Fibroblast of mammary gland (primary cell): ENCODE results near the gene GRPR.
"Not testable (repeated sequence)": the region's sequence is repeated elsewhere in the genome, so short reads cannot be mapped to it uniquely, and the experiment has no call there.

Experiments
- DNase-seq: peaks from one replicate; pipeline ENCODE4 v3.0.0-alpha.2; 2010; ENCODE audit warnings: low read depth
- H3K4me3 ChIP-seq: 2 replicates; pipeline ENCODE4 v1.5.1; 2011; ENCODE audit warnings: low read depth, mild to moderate bottlenecking, low read length, moderate library complexity; ENCODE audit not compliant: control insufficient read depth
- TF ChIP-seq, protein P1 (sequence below): conservative IDR thresholded peaks from 2 replicates; pipeline ENCODE4 v1.5.1; 2011; ENCODE audit warnings: low read depth, low read length, inconsistent platforms; ENCODE audit not compliant: control insufficient read depth, insufficient read depth

The GRPR gene

DNA sequence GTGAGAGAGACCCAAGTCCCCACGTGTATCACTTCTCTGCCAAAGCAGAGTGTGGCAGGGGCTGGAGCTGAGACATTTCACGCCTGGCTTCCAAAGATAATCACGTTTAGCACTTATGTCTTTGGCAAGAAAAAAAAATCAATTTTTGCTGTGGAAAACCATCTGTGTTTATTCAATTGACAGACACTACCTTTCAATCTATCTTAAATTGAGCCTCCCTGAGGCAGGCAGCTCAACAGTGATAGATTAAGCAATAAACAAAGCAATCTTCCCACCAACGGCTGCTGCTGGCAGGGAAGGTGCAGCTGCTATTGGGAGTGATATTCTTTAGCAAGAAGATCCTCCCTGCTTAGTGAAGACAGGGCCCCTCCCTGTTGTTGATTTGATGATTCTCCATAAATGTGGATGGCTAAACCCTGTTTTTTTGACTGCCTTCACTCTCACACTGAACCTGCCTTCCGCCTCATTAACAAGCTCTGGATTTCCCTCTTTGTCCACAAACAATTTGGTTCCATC, 32.3 kb downstream of the GRPR start:
- TF ChIP-seq, protein P1, sequence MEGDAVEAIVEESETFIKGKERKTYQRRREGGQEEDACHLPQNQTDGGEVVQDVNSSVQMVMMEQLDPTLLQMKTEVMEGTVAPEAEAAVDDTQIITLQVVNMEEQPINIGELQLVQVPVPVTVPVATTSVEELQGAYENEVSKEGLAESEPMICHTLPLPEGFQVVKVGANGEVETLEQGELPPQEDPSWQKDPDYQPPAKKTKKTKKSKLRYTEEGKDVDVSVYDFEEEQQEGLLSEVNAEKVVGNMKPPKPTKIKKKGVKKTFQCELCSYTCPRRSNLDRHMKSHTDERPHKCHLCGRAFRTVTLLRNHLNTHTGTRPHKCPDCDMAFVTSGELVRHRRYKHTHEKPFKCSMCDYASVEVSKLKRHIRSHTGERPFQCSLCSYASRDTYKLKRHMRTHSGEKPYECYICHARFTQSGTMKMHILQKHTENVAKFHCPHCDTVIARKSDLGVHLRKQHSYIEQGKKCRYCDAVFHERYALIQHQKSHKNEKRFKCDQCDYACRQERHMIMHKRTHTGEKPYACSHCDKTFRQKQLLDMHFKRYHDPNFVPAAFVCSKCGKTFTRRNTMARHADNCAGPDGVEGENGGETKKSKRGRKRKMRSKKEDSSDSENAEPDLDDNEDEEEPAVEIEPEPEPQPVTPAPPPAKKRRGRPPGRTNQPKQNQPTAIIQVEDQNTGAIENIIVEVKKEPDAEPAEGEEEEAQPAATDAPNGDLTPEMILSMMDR: no peak
- DNase-seq: no peak
- no peak overlapping the region for H3K4me3 ChIP-seq

DNA sequence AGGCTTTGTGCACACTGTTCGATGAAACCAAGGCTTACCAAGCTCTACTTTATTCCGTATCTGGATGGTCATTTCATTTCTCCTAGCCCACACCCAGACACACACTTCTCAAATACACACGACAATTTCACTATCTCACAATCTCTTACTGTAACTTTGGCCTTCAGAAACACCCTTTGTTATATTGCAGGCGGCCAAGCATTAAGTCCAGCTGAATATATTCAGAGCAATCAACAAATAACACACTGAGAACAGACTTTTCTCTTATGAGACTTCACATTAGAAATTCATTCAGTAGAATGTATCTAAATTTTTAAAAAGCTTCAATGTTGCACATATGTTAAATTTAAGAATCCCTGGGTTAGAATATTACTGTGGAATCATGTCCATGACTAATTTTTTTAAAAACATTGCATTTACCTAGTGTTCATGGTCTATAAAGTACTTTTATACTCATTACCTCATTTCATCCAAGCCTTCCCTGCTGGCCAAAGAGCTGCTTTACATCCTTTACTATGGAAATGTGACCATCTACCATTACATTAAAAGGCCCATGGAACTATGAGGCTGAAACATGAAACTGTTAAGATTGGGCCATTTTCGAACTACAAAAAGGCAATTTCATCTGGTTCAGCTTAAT, 33.4 kb downstream of the GRPR start:
- H3K4me3 ChIP-seq: no peak overlapping the region
- TF ChIP-seq, protein P1: no peak
- DNase-seq: no peak

DNA sequence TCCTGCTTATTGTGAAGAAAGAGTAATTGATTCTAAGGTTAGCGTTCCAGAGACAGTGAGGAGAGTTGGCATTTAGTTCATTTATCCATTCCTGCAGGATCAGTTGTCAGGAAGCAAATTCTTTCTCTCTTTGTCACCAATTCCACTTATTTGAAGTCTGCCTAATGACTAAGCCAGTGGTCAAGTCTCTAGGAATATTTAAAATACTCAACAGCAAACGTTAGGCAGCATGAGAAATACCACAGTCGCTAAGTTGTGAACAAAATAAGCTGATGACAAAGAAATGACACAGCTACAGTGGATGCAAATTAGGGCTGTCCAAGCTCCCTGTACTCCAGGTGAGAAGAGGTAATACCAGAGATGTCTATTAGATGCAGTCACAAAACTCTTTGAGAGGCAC, 37.4 kb downstream of the GRPR start:
- TF ChIP-seq, protein P1: no peak

DNA sequence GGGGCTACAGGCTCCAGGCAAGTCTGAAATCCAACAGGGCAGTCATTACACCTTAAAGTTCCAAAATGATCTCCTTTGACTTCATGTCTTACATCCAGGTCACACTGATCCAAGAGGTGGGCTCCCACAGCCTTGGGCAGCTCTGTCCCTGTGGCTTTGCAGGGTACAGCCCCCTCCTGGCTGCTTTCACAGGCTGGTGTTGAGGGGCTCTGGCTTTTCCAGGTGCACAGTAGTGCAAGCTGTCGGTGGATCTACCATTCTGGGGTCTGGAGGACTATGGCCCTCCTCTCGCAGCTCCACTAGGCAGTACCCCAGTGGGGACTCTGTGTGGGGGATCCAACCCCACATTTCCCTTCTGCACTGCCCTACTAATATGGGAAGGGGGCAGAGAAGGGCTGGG, 37.8 kb downstream of the GRPR start:
- DNase-seq, H3K4me3 ChIP-seq: not testable (repeated sequence)

More for the DNA sequence above, 37.4 kb downstream of the GRPR start:
- no peak overlapping the region for H3K4me3 ChIP-seq
- DNase-seq: peak; percentile 75

DNA sequence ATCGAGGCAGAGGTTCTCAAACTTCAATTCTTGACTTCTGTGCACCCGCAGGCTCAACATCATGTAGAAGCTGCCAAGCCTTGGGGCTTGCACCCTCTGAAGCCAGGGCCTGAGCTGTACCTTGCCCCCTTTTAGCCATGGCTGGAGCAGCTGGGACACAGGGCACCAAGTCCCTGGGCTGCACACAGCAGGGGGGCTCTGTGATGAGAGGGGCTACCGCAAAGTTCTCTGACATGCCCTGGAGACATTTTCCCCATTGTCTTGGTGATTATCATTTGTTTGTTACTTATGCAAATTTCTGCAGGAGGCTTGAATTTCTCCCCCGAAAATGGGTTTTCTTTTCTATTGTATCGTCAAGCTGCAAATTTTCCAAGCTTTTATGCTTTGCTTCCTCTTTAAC, 39.0 kb downstream of the GRPR start:
- TF ChIP-seq, protein P1: no peak
- no peak for DNase-seq
- H3K4me3 ChIP-seq: no peak overlapping the region

DNA sequence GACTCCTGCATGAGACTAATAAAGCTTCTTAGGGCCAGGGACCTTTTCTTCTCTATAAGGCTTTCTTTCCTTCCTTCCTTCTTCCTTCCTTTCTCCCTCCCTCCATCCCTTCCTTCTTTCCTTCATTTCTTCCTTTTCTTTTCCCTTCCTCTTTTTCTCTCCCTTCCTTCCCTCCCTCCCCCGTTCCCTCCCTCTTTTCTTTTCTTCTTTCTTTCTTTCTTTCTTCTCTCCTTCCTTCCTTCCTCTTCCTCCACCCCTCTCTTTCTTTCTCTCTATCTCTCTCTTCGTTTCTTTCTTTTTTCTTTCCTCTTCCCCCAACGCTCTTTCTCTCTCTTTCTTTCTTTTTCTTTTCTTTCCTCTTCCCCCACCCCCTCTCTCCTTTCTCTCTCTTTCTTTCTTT, 41.4 kb downstream of the GRPR start:
- no peak for DNase-seq
- TF ChIP-seq, protein P1: no peak
- no peak overlapping the region for H3K4me3 ChIP-seq

DNA sequence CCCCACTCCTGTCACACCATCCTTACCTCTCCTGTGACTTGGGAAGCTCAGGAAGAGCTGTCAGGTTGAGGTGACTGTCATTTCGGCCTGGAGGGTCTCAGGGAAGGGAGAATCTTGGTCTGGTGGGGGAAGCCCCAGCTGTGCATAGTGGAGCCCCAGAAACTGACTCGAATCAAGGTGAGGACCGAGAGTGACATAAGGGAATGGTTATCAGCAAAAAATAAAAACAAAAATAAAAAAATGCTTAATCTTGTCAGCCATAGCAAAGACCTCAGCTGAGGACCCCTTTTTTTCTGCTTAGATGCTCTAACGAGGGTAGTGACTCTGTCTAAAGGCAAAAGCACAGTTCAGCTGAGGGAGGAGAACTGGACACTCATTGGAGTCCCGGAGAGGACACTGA, 43.8 kb downstream of the GRPR start, which contains the start of gene MAGEB17:
Gene MAGEB17, plus strand, starts transcription at position 301 of the 400 bp plus-strand sequence. CDS start 2,902 bp downstream, outside the sequence.
- TF ChIP-seq, protein P1: no peak
- H3K4me3 ChIP-seq: no peak within 1 kb of the TSS
- no peak for DNase-seq
